WERI-Rb-1 (cell line): Measurements from ENCODE around the gene TRERF1.

Experiments used
- DNase-seq: peaks from one replicate; pipeline ENCODE4 v3.0.0-alpha.2; 2020
- H3K27ac ChIP-seq: fragments of 250-450 bp; sonication (Bioruptor Pico); 2 replicates; pipeline ENCODE4 v1.5.1; 2020; ENCODE audit warnings: mild to moderate bottlenecking, moderate library complexity
- H3K27me3 ChIP-seq: fragments of 250-450 bp; sonication (Bioruptor Pico); 2 replicates; pipeline ENCODE4 v1.5.1; 2021; ENCODE audit warnings: mild to moderate bottlenecking, low read depth, moderate library complexity; ENCODE audit not compliant: insufficient read depth, severe bottlenecking
- H3K36me3 ChIP-seq: fragments of 250-450 bp; sonication (Bioruptor Pico); 2 replicates; pipeline ENCODE4 v1.5.1; 2020; ENCODE audit warnings: mild to moderate bottlenecking, moderate library complexity
- H3K4me3 ChIP-seq: 2 replicates; pipeline ENCODE4 v1.5.1; 2011; ENCODE audit warnings: low read depth, mild to moderate bottlenecking, control low read depth, low read length
- H3K9me3 ChIP-seq: fragments of 250-450 bp; sonication (Bioruptor Pico); 2 replicates; pipeline ENCODE4 v1.5.1; 2021; ENCODE audit warnings: mild to moderate bottlenecking, moderate library complexity; ENCODE audit not compliant: severe bottlenecking
- TF ChIP-seq, protein P1 (sequence below): IDR thresholded peaks from 2 replicates; pipeline ENCODE4 v1.5.1; 2011; ENCODE audit warnings: low read depth, mild to moderate bottlenecking, control low read depth, inconsistent platforms, low read length

The TRERF1 gene

DNA sequence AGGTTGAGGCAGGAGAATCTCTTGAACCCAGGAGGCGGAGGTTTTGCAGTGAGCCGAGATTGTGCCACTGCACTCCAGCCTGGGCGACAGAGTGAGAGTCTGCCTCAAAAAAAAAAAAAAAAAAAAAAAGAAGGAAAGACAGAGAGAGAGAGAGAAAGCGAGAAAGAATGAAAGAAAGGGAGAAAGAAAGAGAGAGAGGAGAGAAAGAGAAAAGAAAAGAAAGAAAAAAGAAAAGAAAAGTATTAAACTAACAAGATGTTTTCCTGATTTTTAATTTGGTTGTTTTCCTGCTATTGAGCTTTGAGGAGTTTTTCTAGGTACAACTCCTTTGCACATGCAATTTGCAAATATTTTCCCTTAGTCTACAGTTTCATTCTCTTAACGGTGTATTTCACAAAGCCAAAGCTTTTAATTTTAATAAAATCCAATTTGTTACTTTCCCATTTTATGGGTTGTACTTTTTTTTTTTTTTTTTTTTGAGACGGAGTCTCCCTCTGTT is 10.8 kb upstream of the TRERF1 start:
- TF ChIP-seq, protein P1, sequence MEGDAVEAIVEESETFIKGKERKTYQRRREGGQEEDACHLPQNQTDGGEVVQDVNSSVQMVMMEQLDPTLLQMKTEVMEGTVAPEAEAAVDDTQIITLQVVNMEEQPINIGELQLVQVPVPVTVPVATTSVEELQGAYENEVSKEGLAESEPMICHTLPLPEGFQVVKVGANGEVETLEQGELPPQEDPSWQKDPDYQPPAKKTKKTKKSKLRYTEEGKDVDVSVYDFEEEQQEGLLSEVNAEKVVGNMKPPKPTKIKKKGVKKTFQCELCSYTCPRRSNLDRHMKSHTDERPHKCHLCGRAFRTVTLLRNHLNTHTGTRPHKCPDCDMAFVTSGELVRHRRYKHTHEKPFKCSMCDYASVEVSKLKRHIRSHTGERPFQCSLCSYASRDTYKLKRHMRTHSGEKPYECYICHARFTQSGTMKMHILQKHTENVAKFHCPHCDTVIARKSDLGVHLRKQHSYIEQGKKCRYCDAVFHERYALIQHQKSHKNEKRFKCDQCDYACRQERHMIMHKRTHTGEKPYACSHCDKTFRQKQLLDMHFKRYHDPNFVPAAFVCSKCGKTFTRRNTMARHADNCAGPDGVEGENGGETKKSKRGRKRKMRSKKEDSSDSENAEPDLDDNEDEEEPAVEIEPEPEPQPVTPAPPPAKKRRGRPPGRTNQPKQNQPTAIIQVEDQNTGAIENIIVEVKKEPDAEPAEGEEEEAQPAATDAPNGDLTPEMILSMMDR: no peak
- no peaks in the 10 kb centered on the region for H3K36me3 ChIP-seq
- H3K4me3 ChIP-seq: no peak overlapping the region
- peaks cover 4% of the 10 kb centered on the region for H3K9me3 ChIP-seq
- no peaks in the 10 kb centered on the region for H3K27me3 ChIP-seq
- no peak overlapping the region for H3K27ac ChIP-seq
- DNase-seq: no peak

DNA sequence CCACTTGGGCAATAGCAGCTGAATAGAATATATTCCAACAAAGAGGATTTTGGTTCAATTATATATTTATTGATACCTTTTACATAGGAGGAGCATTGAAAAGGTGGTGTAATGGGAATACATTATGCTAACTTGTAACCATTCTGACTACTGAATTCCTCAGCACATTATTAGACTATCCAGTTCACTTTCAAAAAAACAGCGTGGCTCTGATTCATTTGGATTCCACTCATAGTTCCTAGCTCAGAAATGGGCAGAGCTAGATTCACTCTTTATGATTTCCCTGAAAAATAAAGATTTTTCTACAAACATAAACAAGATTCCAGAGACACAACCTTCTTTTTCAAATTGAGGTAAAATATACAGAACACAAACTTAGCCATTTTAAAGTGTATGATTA is 9.2 kb upstream of the TRERF1 start:
- H3K27ac ChIP-seq: no peak overlapping the region
- no peak for DNase-seq
- no peaks in the 10 kb centered on the region for H3K27me3 ChIP-seq
- no peak overlapping the region for H3K4me3 ChIP-seq
- H3K9me3 ChIP-seq: peaks cover 3% of the 10 kb centered on the region
- TF ChIP-seq, protein P1: no peak
- H3K36me3 ChIP-seq: no peaks in the 10 kb centered on the region

DNA sequence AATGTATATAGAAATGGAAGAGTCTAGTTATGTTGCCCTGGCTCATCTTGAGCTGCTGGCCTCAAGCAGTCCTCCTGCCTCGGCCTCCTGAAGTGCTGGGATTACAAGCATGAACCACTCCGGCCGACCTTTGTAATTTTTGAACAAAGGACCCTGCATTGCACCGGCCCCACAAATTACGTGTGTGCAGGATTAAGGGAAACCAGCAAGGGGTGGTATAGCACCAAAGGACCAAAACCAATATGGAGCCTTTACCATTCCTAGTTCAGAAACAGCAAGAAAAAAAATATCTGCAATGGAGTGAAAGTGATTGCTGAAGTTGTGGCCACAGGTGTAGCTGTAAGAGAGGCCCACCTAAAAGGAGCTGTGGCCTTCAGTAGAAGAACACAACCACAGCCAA is 8.2 kb upstream of the TRERF1 start:
- Histone ChIP-seq H3K27ac (no peak overlapping the region), H3K27me3 (no peaks in the 10 kb centered on the region), H3K4me3 (no peak overlapping the region), H3K9me3 (no peaks in the 10 kb centered on the region), H3K36me3 (no peaks in the 10 kb centered on the region)
- TF ChIP-seq, protein P1: no peak
- DNase-seq: no peak

DNA sequence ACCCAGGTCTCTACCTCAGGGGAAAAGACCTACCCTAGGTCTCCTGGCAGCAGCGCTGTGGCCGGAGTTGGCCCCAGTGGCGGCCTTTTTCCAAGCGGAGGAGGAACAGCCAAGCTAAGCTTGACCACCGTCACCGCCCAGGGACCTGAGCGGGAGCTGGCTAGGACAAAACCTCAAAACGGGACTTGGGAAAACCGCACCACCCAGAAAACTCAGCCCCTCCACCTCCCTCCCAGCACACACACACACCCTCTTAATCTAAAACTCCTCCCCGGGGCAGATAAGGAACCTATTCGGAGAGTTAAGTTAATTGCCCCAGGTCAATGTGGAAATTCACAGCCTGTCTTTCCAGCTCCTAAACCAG is 2.7 kb upstream of the TRERF1 start:
- peak overlapping the region; percentile 90 for H3K27ac ChIP-seq

DNA sequence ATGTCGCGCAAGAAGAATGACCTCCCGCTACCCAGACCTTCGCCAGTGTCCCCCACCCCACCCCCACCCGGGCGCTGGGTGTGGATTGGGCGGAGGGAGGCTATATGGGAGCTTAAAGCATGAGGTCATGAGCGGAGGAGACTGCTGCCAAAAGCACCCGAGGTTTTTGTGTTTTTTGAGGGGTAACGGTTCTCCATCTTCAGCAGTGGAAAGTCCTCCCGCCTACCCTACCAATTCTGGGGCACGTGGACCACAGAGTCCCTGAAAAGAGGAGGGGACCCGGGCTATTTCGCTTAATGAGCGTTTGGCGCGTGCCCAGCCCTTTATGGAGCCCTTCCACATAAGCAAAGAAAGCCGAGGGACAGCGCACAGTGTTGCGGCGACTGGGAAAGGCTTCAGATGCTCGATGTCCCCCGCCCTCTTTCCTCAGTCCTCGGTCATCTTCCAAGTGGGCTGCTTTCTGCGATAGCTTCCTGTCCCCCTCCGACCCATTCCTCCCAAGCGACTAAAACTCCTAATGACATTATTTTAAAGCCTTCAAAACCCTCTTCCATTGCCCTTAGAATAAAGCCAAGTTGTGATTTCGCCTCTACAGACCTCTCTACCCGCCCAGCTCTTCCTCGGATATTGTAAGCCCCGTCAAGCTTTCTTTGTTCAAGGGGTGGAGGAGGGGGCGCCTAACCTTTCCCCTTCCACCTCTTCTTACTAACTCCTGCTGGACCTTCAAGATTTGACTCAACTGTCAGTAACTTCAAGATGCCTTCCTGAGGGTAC is 2.1 kb upstream of the TRERF1 start:
- Histone ChIP-seq H3K27me3 (no peaks in the 10 kb centered on the region), H3K36me3 (peaks cover 3% of the 10 kb centered on the region), H3K4me3 (peak overlapping the region; percentile 97), H3K9me3 (no peaks in the 10 kb centered on the region), H3K27ac (peak overlapping the region; percentile 90)
- TF ChIP-seq, protein P1: no peak
- peak; percentile 74 for DNase-seq

More for the DNA sequence above, 2.7 kb upstream of the TRERF1 start:
- DNase-seq: peak; percentile 72
- H3K9me3 ChIP-seq: no peaks in the 10 kb centered on the region
- no peaks in the 10 kb centered on the region for H3K27me3 ChIP-seq
- H3K36me3 ChIP-seq: peaks cover 3% of the 10 kb centered on the region
- TF ChIP-seq, protein P1: no peak
- H3K4me3 ChIP-seq: peak overlapping the region; percentile 97
